ENCODE measurements around the gene FAN1. TPM values are rescaled to one million over a fixed set of nuclear protein-coding genes. Genes with fewer than 3 reads are reported as not detected.

Gene FAN1
- polyA plus RNA-seq, 1 of the 3 experiments (the other 2 are of a cell fraction): 5.7 TPM

- TF ChIP-seq SMC3 (IDR thresholded peaks at IDR 0.05; ENCODE audit: low read depth, low read length): no peak
- no peak for TF ChIP-seq TAF1 (IDR thresholded peaks at IDR 0.05; ENCODE audit: borderline replicate concordance, low read depth, low read length)
Measured at GRCh38 chr15:30962079-30962478, 58.4 kb downstream of the FAN1 start (continued).

GRCh38 chr15:30962659-30963058 lies 58.9 kb downstream of the FAN1 start:
- Histone ChIP-seq H3K4me2 (no peak overlapping the region), H3K4me3 (ENCODE audit: low read depth in 2 of 2, low read length in 1 of 2) (no peak overlapping the region), H3K9me3 (no peaks in the 10 kb centered on the region), H4K20me1 (ENCODE audit: insufficient read depth) (no peaks in the 10 kb centered on the region), H3K36me3 (replicated peaks in 1 of 2; ENCODE audit: control insufficient read depth in 1 of 2, insufficient read depth in 2 of 2, low read length in 1 of 2) (peaks cover 23 to 62% of the 10 kb centered on the region in 2 experiments), H3F3A (replicated peaks; ENCODE audit: insufficient read depth) (no peaks in the 10 kb centered on the region), H3K79me2 (ENCODE audit: insufficient read depth) (no peaks in the 10 kb centered on the region), H2AFZ (ENCODE audit: low read depth) (no peak overlapping the region), H3K9me2 (no peaks in the 10 kb centered on the region), H3K27ac (ENCODE audit: low read depth in 2 of 2, low read length in 1 of 2) (no peak overlapping the region), H3K9ac (no peak overlapping the region), H3K4me1 (ENCODE audit: control insufficient read depth in 1 of 2, insufficient read depth in 2 of 2, low read depth in 1 of 2, low read length in 1 of 2) (no peaks in the 10 kb centered on the region), H3K27me3 (ENCODE audit: insufficient read depth) (no peaks in the 10 kb centered on the region)
- TF ChIP-seq ELF1 (IDR thresholded peaks at IDR 0.05) (no peak), GABPA (IDR thresholded peaks at IDR 0.05; ENCODE audit: low read depth) (no peak)
- POLR2A ChIA-PET: no interaction called here
- CTCF ChIA-PET: interaction anchor here (0.9 to 1.1 kb wide), 3 partner anchors 12 to 526 kb away, joined by 3 to 6 read pairs (median 3); no protein-coding TSS in a partner anchor
- no peak for DNase-seq
- WGBS (ENCODE audit: low lambda C conversion rate): 95% methylated on average over 3 of the region's 3 CpGs

GRCh38 chr15:30963681-30964080 lies 60.0 kb downstream of the FAN1 start:
- TF ChIP-seq REST (IDR thresholded peaks at IDR 0.05; ENCODE audit: low read depth, low read length) (no peak), YY1 (IDR thresholded peaks at IDR 0.05; ENCODE audit: low read depth) (no peak), MEF2A (IDR thresholded peaks at IDR 0.05; ENCODE audit: borderline replicate concordance, low read depth) (no peak), RFX5 (IDR thresholded peaks at IDR 0.05; ENCODE audit: low read length) (no peak), MAX (IDR thresholded peaks at IDR 0.05; ENCODE audit: low read depth) (no peak), ELF1 (IDR thresholded peaks at IDR 0.05) (no peak), USF2 (IDR thresholded peaks at IDR 0.05; ENCODE audit: borderline replicate concordance, low read depth, low read length) (no peak), CTCF (IDR thresholded peaks at IDR 0.05) (no peak), CHD2 (IDR thresholded peaks at IDR 0.05; ENCODE audit: low read length, partially characterized antibody) (no peak), NRF1 (IDR thresholded peaks at IDR 0.05; ENCODE audit: low read depth, low read length) (no peak), GABPA (IDR thresholded peaks at IDR 0.05; ENCODE audit: low read depth) (no peak), NFIC (IDR thresholded peaks at IDR 0.05; ENCODE audit: borderline replicate concordance) (no peak), JUND (IDR thresholded peaks at IDR 0.05) (no peak), EZH2phosphoT487 (IDR thresholded peaks at IDR 0.05; ENCODE audit: borderline replicate concordance, low read depth) (no peak), RCOR1 (IDR thresholded peaks at IDR 0.05; ENCODE audit: low read length) (no peak)
- ChIA-PET CTCF (interaction anchor here (1.0 to 2.3 kb wide), 3 partner anchors 45 to 168 kb away, joined by 3 to 9 read pairs (median 4); no protein-coding TSS in a partner anchor), POLR2A (no interaction called here)
- no peak for DNase-seq
- no peaks in the 10 kb centered on the region for H3K79me2 ChIP-seq (ENCODE audit: insufficient read depth)
- H3K9me3 ChIP-seq: no peaks in the 10 kb centered on the region
- no peak overlapping the region for H3K4me3 ChIP-seq (ENCODE audit: low read depth in 2 of 2, low read length in 1 of 2)
- H2AFZ ChIP-seq (ENCODE audit: low read depth): no peak overlapping the region
- WGBS (ENCODE audit: low lambda C conversion rate): 91% methylated on average over 3 of the region's 3 CpGs
- H3F3A ChIP-seq (replicated peaks; ENCODE audit: insufficient read depth): no peaks in the 10 kb centered on the region
- H3K9ac ChIP-seq: no peak overlapping the region
- H3K27ac ChIP-seq (ENCODE audit: low read depth in 2 of 2, low read length in 1 of 2): no peak overlapping the region
- H4K20me1 ChIP-seq (ENCODE audit: insufficient read depth): no peaks in the 10 kb centered on the region
- H3K4me2 ChIP-seq: no peak overlapping the region
- no peaks in the 10 kb centered on the region for H3K9me2 ChIP-seq
- H3K4me1 ChIP-seq (ENCODE audit: control insufficient read depth in 1 of 2, insufficient read depth in 2 of 2, low read depth in 1 of 2, low read length in 1 of 2): no peaks in the 10 kb centered on the region
- H3K36me3 ChIP-seq (replicated peaks in 1 of 2; ENCODE audit: control insufficient read depth in 1 of 2, insufficient read depth in 2 of 2, low read length in 1 of 2): peaks cover 26 to 57% of the 10 kb centered on the region in 2 experiments
- H3K27me3 ChIP-seq (ENCODE audit: insufficient read depth): no peaks in the 10 kb centered on the region
